RWPE2 (cell line): ENCODE measurements around the gene NUDC.

Source experiments
- ATAC-seq: fragments of 200-7000 bp; cut with Tn5 transposase; 3 replicates; pipeline ENCODE4 v1.9.1; 2021; ENCODE audit warnings: low read depth
- DNase-seq: peaks from one replicate; pipeline ENCODE4 v3.0.0-alpha.2; 2020; ENCODE audit warnings: low spot score
- H3K27ac ChIP-seq: fragments of 450-650 bp; 2 replicates; pipeline ENCODE4 v1.5.1; 2017; ENCODE audit warnings: mild to moderate bottlenecking; ENCODE audit not compliant: poor library complexity, severe bottlenecking
- H3K27me3 ChIP-seq: fragments of 250-450 bp; sonication (Bioruptor Pico); 2 replicates; pipeline ENCODE4 v1.5.1; 2021; ENCODE audit warnings: mild to moderate bottlenecking, moderate library complexity; ENCODE audit not compliant: insufficient read depth, poor library complexity, severe bottlenecking
- H3K36me3 ChIP-seq: fragments of 250-450 bp; sonication (Bioruptor Pico); 2 replicates; pipeline ENCODE4 v1.5.1; 2020; ENCODE audit warnings: low read depth, mild to moderate bottlenecking, moderate library complexity
- H3K4me1 ChIP-seq: fragments of 250-450 bp; sonication (Bioruptor Pico); 2 replicates; pipeline ENCODE4 v1.5.1; 2021; ENCODE audit warnings: mild to moderate bottlenecking, moderate library complexity; ENCODE audit not compliant: insufficient read depth, poor library complexity, severe bottlenecking
- H3K4me3 ChIP-seq: fragments of 250-450 bp; sonication (Bioruptor Pico); 2 replicates; pipeline ENCODE4 v1.5.1; 2021; ENCODE audit warnings: mild to moderate bottlenecking, moderate library complexity; ENCODE audit not compliant: severe bottlenecking
- H3K9me3 ChIP-seq: fragments of 250-450 bp; sonication (Bioruptor Pico); 2 replicates; pipeline ENCODE4 v1.5.1; 2021; ENCODE audit warnings: mild to moderate bottlenecking, moderate library complexity; ENCODE audit not compliant: severe bottlenecking
- CTCF ChIP-seq: fragments of 450-650 bp; IDR thresholded peaks from one replicate; pipeline ENCODE4 v1.5.1; 2017; ENCODE audit warnings: mild to moderate bottlenecking, moderate library complexity; ENCODE audit not compliant: poor library complexity, severe bottlenecking

NUDC gene

GRCh38 chr1:26996024-26996423 lies 74.5 kb downstream of the NUDC start:
- Histone ChIP-seq H3K9me3 (no peaks in the 10 kb centered on the region), H3K27me3 (no peaks in the 10 kb centered on the region), H3K36me3 (peaks cover 26% of the 10 kb centered on the region), H3K4me3 (peak overlapping the region; percentile 91), H3K4me1 (peaks cover 54% of the 10 kb centered on the region), H3K27ac (peak overlapping the region; percentile 98)
- ATAC-seq = peak; percentile 37
- TF ChIP-seq CTCF = no peak
- peak; percentile 84 for DNase-seq
